Fibroblast of skin of left quadriceps (primary cell): ENCODE measurements around the gene RTN1.
"Not testable (repeated sequence)": the region's sequence is repeated elsewhere in the genome, so short reads cannot be mapped to it uniquely, and the experiment has no call there.

Source experiments
- DNase-seq, 2 experiments: peaks; one replicate each; pipeline ENCODE4 v3.0.0-alpha.2; 2013; ENCODE audit warnings: low read depth in 2 of 2

RTN1 gene

GRCh38 chr14:59704054-59704645 lies 166.4 kb downstream of the RTN1 start:
- no peak for DNase-seq

GRCh38 chr14:59699442-59699841 lies 171.1 kb downstream of the RTN1 start:
- DNase-seq = no peak

GRCh38 chr14:59698793-59699192 lies 171.8 kb downstream of the RTN1 start:
- no peak for DNase-seq

- DNase-seq = no peak
Measured at GRCh38 chr14:59695198-59695597, 175.4 kb downstream of the RTN1 start.

- no peak for DNase-seq
Measured at GRCh38 chr14:59691266-59691665, 179.3 kb downstream of the RTN1 start.

GRCh38 chr14:59690426-59690825 lies 180.2 kb downstream of the RTN1 start:
- no peak for DNase-seq

- DNase-seq = no peak
Measured at GRCh38 chr14:59688224-59689170, 182.1 kb downstream of the RTN1 start.

- no peak for DNase-seq
Measured at GRCh38 chr14:59687663-59688062, 182.9 kb downstream of the RTN1 start.

- DNase-seq = no peak
Measured at GRCh38 chr14:59679872-59680271, 190.7 kb downstream of the RTN1 start.

GRCh38 chr14:59678352-59678751 lies 192.2 kb downstream of the RTN1 start:
- DNase-seq = no peak

GRCh38 chr14:59677771-59678231 lies 192.8 kb downstream of the RTN1 start:
- DNase-seq = no peak

GRCh38 chr14:59675394-59675793 lies 195.2 kb downstream of the RTN1 start:
- no peak for DNase-seq

GRCh38 chr14:59664741-59665140 lies 205.8 kb downstream of the RTN1 start:
- peak in 1 of 2 experiments; percentile 6 for DNase-seq

- no peak for DNase-seq
Measured at GRCh38 chr14:59657769-59658168, 212.8 kb downstream of the RTN1 start.

- DNase-seq = no peak
Measured at GRCh38 chr14:59656473-59656872, 214.1 kb downstream of the RTN1 start.

GRCh38 chr14:59654131-59654530 lies 216.4 kb downstream of the RTN1 start:
- not testable (repeated sequence) for DNase-seq

- not testable (repeated sequence) for DNase-seq
Measured at GRCh38 chr14:59646832-59647231, 223.7 kb downstream of the RTN1 start.

GRCh38 chr14:59638885-59639284 lies 231.7 kb downstream of the RTN1 start:
- DNase-seq = no peak

GRCh38 chr14:59634617-59635016 lies 236.0 kb downstream of the RTN1 start:
- DNase-seq = no peak

GRCh38 chr14:59633486-59633885 lies 237.1 kb downstream of the RTN1 start:
- DNase-seq = no peak

GRCh38 chr14:59632381-59632780 lies 238.2 kb downstream of the RTN1 start:
- no peak for DNase-seq

- DNase-seq = no peak
Measured at GRCh38 chr14:59631237-59631636, 239.3 kb downstream of the RTN1 start.
